Measurements from ENCODE around the gene TRIM65. TPM values are rescaled to one million over a fixed set of nuclear protein-coding genes. Genes with fewer than 3 reads are reported as not detected.

The TRIM65 gene
- total RNA-seq, 1 donor from 2014 or later, result 15.4 TPM

- Histone ChIP-seq H3K36me3 (ENCODE audit: insufficient read depth, low read length) (peaks cover 2% of the 10 kb centered on the region), H4K20me1 (ENCODE audit: insufficient read depth, low read length) (no peaks in the 10 kb centered on the region), H3K4me2 (ENCODE audit: low read length) (no peak overlapping the region), H3K27ac (ENCODE audit: low read depth, low read length) (no peak overlapping the region), H3K9ac (ENCODE audit: low read length) (no peak overlapping the region), H3K4me1 (ENCODE audit: insufficient read depth, low read length) (no peaks in the 10 kb centered on the region), H3K4me3 (ENCODE audit: insufficient read depth, low read depth, low read length) (no peak overlapping the region), H2AFZ (ENCODE audit: low read depth, low read length) (no peak overlapping the region), H3K27me3 (ENCODE audit: insufficient read depth, low read length) (no peaks in the 10 kb centered on the region), H3K9me3 (ENCODE audit: insufficient read depth, low read depth, low read length) (no peaks in the 10 kb centered on the region), H3K79me2 (ENCODE audit: insufficient read depth, low read length) (no peaks in the 10 kb centered on the region)
- H3K4me1 Mint-ChIP-seq (ENCODE audit: low read depth, unreplicated experiment), result no peaks in the 10 kb centered on the region
- peaks cover 8% of the 10 kb centered on the region for H3K27me3 Mint-ChIP-seq (ENCODE audit: low read depth, unreplicated experiment)
- H3K9me3 Mint-ChIP-seq (ENCODE audit: unreplicated experiment), result no peaks in the 10 kb centered on the region
- DNase-seq (ENCODE audit: low read depth) (no peak), FAIRE-seq (no peak)
- no peak overlapping the region for H3K4me3 Mint-ChIP-seq (ENCODE audit: unreplicated experiment)
- peaks cover 12% of the 10 kb centered on the region for H3K36me3 Mint-ChIP-seq (ENCODE audit: low read depth, unreplicated experiment)
- H3K27ac Mint-ChIP-seq (ENCODE audit: unreplicated experiment), result no peak overlapping the region
- TF ChIP-seq EZH2 (IDR thresholded peaks at IDR 0.05; ENCODE audit: insufficient read depth, low read length) (no peak), CTCF (IDR thresholded peaks at IDR 0.05; ENCODE audit: insufficient read depth, low read depth, low read length) (no peak)
These were observed 24.8 kb upstream of the TRIM65 start for GRCh38 chr17:75921596-75921995.

- no peaks in the 10 kb centered on the region for H4K20me1 ChIP-seq (ENCODE audit: insufficient read depth, low read length)
- no peaks in the 10 kb centered on the region for H3K79me2 ChIP-seq (ENCODE audit: insufficient read depth, low read length)
- H3K9me3 ChIP-seq (ENCODE audit: insufficient read depth, low read depth, low read length), result no peaks in the 10 kb centered on the region
- no peaks in the 10 kb centered on the region for H3K4me1 ChIP-seq (ENCODE audit: insufficient read depth, low read length)
- no peak overlapping the region for H3K4me3 ChIP-seq (ENCODE audit: insufficient read depth, low read depth, low read length)
- H3K27ac Mint-ChIP-seq (ENCODE audit: unreplicated experiment), result no peak overlapping the region
- no peaks in the 10 kb centered on the region for H3K36me3 ChIP-seq (ENCODE audit: insufficient read depth, low read length)
- peaks cover 8% of the 10 kb centered on the region for H3K27me3 Mint-ChIP-seq (ENCODE audit: low read depth, unreplicated experiment)
- no peak overlapping the region for H3K27ac ChIP-seq (ENCODE audit: low read depth, low read length)
- H2AFZ ChIP-seq (ENCODE audit: low read depth, low read length), result no peak overlapping the region
- H3K27me3 ChIP-seq (ENCODE audit: insufficient read depth, low read length), result no peaks in the 10 kb centered on the region
- no peak overlapping the region for H3K9ac ChIP-seq (ENCODE audit: low read length)
- H3K9me3 Mint-ChIP-seq (ENCODE audit: unreplicated experiment), result no peaks in the 10 kb centered on the region
- FAIRE-seq, result no peak
- H3K36me3 Mint-ChIP-seq (ENCODE audit: low read depth, unreplicated experiment), result peaks cover 12% of the 10 kb centered on the region
- TF ChIP-seq CTCF (IDR thresholded peaks at IDR 0.05; ENCODE audit: insufficient read depth, low read depth, low read length), result no peak
- no peak for DNase-seq (ENCODE audit: low read depth)
- no peak overlapping the region for H3K4me2 ChIP-seq (ENCODE audit: low read length)
- H3K4me3 Mint-ChIP-seq (ENCODE audit: unreplicated experiment), result no peak overlapping the region
- no peaks in the 10 kb centered on the region for H3K4me1 Mint-ChIP-seq (ENCODE audit: low read depth, unreplicated experiment)
These were observed 23.4 kb upstream of the TRIM65 start for GRCh38 chr17:75920045-75920560.

GRCh38 chr17:75919611-75920010, 22.9 kb upstream of the TRIM65 start:
- Mint-ChIP-seq H3K4me1 (ENCODE audit: low read depth, unreplicated experiment) (no peaks in the 10 kb centered on the region), H3K4me3 (ENCODE audit: unreplicated experiment) (no peak overlapping the region), H3K36me3 (ENCODE audit: low read depth, unreplicated experiment) (peaks cover 12% of the 10 kb centered on the region), H3K9me3 (ENCODE audit: unreplicated experiment) (no peaks in the 10 kb centered on the region), H3K27ac (ENCODE audit: unreplicated experiment) (no peak overlapping the region), H3K27me3 (ENCODE audit: low read depth, unreplicated experiment) (peaks cover 8% of the 10 kb centered on the region)
- H3K4me2 ChIP-seq (ENCODE audit: low read length), result no peak overlapping the region
- no peak for FAIRE-seq
- no peak overlapping the region for H3K9ac ChIP-seq (ENCODE audit: low read length)
- no peaks in the 10 kb centered on the region for H3K4me1 ChIP-seq (ENCODE audit: insufficient read depth, low read length)
- no peaks in the 10 kb centered on the region for H4K20me1 ChIP-seq (ENCODE audit: insufficient read depth, low read length)
- H3K27me3 ChIP-seq (ENCODE audit: insufficient read depth, low read length), result no peaks in the 10 kb centered on the region
- TF ChIP-seq CTCF (IDR thresholded peaks at IDR 0.05; ENCODE audit: insufficient read depth, low read depth, low read length) (no peak), EZH2 (IDR thresholded peaks at IDR 0.05; ENCODE audit: insufficient read depth, low read length) (no peak)
- H2AFZ ChIP-seq (ENCODE audit: low read depth, low read length), result no peak overlapping the region
- H3K27ac ChIP-seq (ENCODE audit: low read depth, low read length), result no peak overlapping the region
- no peaks in the 10 kb centered on the region for H3K79me2 ChIP-seq (ENCODE audit: insufficient read depth, low read length)
- H3K4me3 ChIP-seq (ENCODE audit: insufficient read depth, low read depth, low read length), result no peak overlapping the region
- H3K9me3 ChIP-seq (ENCODE audit: insufficient read depth, low read depth, low read length), result no peaks in the 10 kb centered on the region
- DNase-seq (ENCODE audit: low read depth), result no peak
- H3K36me3 ChIP-seq (ENCODE audit: insufficient read depth, low read length), result no peaks in the 10 kb centered on the region

Measured in astrocyte (in vitro differentiated cells and primary cell).